C1 segment of cervical spinal cord (tissue), 14 donors: ENCODE data around the gene KLF13.
A peak's percentile ranks its signal among the peaks of the same experiment; 100 is the strongest.

ENCODE experiments used
- DNase-seq, 14 donors: peaks; one replicate each; lab custom pipeline; 2025; lab: John Stamatoyannopoulos, UW

Gene KLF13

DNA sequence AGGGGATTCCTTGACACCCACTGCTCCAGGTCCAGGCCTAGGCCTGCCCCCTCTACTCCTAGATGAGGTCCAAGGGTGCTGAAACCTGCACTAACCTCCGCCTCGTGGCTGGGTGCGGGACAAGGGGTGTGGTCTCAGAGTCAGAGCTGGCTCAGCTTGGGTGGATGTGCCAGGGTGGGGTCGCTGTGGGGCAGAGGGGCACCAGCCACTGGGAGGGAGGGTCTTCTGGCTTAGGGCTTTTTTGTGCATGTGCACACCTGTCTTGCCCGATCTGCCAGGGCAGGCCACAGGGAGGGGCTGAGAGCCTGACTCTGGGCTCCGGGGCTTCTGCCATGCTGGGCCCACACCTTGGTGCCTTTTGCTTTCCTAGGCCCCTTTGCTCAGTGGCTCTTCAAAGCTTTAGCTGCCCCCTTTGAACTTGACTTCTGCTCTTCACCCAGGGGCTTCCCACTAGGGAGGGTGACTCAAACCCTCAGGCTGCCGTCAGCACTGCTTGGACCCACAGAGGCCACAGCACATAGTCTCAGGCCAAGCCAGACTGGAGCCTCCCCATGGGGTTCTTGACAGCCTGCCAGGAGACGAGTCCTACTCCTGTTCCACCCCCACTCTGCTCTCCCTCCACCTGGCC lies 73.0 kb downstream of the KLF13 start:
- DNase-seq = peak in 1 of 14 donors; percentile 72

GRCh38 chr15:31400222-31400927 lies 73.7 kb downstream of the KLF13 start:
- DNase-seq = no peak

DNA sequence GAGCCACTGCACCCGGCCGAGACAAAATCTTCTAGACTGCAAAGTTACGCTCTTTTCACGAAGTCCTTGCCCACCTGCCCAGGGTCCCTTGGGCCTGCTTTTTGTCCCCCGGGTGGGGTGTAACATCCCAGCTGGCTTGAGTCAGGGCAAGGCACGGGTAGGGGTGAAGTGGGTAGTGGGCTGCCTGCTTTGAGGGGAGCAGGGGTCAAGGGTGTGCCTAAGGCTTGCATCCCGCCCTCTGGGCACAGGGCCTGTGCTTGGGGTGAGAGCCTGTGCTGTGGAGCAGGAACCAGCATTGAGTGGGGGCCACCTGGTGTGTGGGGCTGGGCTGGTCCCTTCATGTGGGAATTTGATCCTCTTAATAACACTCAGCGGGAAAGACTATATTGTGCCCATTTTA lies 74.6 kb downstream of the KLF13 start:
- no peak for DNase-seq

- no peak for DNase-seq
These were observed 75.4 kb downstream of the KLF13 start for GRCh38 chr15:31402003-31402402.

GRCh38 chr15:31402511-31403056 lies 75.9 kb downstream of the KLF13 start:
- DNase-seq = no peak

GRCh38 chr15:31403096-31403495 lies 76.5 kb downstream of the KLF13 start:
- no peak for DNase-seq

GRCh38 chr15:31403606-31404005 lies 77.0 kb downstream of the KLF13 start:
- no peak for DNase-seq

DNA sequence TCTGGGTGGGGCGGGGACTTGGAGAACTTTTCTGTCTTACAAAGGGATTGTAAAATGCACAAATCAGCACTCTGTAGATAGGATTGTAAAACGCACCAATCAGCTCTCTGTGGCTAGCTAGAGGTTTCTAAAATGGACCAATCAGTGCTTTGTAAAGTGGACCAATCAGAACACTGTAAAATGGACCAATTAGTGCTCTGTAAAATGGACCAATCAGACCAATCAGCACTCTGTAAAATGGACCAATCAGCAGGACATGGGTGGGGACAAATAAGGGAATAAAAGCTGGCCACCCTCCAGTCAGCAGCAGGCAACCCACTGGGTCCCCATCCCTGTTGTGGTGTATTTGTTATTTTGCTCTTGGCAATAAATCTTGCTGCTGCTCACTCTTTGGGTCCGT lies 77.7 kb downstream of the KLF13 start:
- no peak for DNase-seq

- no peak for DNase-seq
These were observed 78.7 kb downstream of the KLF13 start for GRCh38 chr15:31405200-31405920.

DNA sequence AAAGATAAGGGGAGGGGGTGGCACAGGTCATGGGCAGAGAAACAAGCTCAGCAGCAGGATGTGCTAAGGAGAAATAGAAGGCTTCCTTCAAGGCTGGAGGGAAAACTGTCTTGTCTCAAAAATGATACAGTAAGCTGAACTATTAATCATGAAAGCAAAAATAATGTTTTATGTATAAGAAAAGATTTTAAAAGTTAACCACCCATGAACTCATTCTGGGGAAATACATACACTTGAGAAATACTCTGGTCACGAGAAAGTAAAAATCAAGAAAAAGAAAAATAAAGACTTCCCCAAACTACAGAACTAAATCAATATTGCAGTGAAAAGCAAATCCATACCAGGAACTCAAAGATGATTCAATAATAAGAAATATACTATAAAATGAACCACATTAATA lies 80.7 kb downstream of the KLF13 start:
- DNase-seq = no peak

GRCh38 chr15:31407851-31408250 lies 81.2 kb downstream of the KLF13 start:
- no peak for DNase-seq

DNA sequence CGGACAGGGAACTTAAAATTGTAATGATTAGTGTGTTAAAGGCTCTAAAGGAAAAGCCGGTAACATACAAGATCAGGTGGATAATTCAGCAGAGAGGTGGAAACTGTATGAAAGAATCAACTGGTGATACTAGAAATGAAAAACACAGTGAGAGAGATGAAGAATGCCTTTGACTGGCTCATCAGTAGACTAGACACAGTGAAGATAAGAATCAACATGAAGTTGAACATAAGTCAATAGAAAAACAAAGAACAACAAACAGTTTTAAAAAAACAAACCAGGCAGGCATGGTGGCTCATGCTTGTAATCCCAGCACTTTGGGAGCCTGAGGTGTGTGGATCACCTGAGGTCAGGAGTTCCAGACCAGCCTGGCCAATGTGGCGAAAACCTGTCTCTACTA lies 82.1 kb downstream of the KLF13 start:
- DNase-seq = no peak

DNA sequence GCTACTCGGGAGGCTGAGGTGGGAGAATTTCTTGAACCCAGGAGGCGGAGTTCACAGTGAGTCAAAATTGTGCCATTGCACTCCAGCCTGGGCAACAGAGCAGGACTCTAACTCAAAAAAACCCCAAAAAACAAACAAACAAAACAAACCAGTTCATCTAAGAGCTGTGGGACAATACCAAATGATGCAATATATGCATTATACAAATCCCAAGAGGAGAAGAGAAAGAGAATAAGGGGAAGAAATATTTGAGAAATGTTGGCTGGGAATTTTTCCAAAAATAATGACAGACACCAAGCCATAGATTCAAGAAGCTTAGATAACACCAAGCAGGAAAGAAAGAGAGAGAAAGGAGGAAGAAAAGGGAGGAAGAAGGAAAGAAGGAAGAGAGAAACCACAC lies 82.5 kb downstream of the KLF13 start:
- no peak for DNase-seq

DNA sequence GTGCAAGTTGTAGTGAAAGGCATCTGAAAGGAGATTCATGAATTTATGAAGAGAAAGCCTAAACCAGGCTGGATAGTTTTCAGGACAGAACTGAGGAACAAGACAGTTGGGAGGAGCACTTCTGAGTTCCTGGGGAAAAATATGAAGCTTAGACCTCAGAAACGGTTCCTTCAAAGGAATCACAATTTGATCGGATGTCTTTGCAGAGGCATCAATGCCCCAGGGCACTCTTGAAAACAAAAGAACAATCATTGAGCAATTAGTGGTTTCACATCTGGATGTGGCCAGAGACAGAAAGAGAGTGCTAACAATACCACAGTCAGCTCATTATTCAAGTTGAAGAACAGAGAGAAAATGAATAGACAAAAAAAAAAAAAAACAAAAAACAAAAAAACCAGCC lies 86.2 kb downstream of the KLF13 start:
- DNase-seq = no peak

- DNase-seq = no peak
These were observed 88.6 kb downstream of the KLF13 start for GRCh38 chr15:31415201-31415600.

DNA sequence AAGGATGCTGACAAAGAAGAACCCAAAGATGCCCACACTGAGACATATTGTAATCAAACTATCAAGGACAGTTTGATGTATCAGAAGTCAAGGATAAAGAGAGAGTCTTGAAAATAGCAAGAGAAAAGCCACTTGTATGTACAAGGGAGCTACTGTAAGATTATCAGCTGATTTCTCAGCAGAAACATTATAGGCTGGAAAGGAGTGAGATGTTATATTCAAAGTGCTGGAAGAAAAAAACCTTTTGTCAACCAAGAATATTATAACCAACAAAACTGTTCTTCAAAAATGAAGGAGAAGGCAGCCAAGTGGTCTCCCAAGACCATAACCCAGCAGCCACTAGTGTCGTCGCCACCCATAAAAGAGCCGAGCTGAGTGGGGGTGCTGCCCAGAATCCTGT lies 93.2 kb downstream of the KLF13 start:
- no peak for DNase-seq

GRCh38 chr15:31427411-31427810 lies 100.8 kb downstream of the KLF13 start:
- DNase-seq = no peak
